Kidney tubule cell (primary cell): Measurements from ENCODE around the gene NAA50.

Experiments
- DNase-seq: peaks from one replicate; pipeline ENCODE4 v3.0.0-alpha.2; 2018; ENCODE audit warnings: low spot score

Gene NAA50

DNA sequence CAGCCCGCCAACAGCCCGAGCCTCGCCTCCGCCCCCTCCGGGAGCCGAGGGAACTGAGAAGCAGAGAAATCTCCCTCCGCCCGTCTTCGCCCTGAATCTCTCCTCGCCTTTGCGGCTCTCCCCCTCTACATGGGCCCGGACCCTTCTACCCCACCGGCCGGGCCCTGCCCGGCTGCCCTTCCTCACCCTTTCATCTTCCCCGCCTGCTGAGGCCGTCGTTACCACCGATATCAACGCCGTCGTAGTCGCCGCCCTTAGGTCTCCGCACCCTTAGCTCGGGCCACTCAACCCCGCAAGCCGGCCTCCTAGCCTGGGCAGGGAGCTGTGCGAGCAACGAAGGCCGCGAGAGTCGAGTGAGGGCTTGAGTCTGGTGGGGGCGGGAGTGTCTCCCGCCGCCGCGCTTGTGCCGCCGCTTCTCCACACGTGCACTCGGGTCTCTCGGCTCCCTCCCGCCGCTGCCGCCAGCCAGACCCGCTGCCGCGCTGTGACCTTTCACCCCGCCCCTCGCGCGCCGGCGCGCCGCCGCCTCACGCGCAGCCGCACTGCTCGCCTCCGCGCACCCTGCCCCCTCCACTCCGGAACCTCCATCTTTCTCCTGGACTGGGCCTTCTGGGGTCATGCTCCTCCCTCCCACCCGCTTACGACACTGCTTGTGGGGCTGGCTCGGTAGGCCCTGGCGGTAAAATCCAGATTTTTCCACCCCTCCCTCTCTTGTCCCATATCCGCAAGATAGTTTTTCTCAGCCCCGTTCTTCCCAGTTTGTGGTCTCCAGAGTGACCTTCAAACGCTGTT, at the start of gene NAA50:
NAA50 (minus strand) TSS at position 494 of the 792 bp plus-strand sequence; CDS start at position 194, 300 bp downstream.
- DNase-seq, result peak; percentile 92

DNA sequence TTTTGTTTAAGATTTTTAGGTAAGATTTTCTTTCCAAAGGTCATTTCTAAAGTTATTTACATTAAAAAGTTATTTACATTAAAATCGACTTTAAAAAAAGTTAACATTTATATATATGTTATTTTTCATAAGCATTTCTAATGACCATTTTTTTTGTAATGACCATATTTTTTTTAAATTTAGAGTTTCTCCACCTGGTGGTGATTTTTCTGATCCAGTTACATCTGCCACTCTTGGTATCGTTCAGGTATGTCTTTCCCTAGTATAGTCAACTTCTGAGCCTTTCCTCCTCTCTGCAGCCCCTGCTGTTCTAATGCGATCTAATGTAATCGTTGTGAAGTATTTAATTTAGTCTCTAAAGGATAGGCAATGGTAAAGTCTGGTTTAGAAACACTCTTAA, 49.6 kb upstream of the NAA50 start:
- DNase-seq, result no peak

DNA sequence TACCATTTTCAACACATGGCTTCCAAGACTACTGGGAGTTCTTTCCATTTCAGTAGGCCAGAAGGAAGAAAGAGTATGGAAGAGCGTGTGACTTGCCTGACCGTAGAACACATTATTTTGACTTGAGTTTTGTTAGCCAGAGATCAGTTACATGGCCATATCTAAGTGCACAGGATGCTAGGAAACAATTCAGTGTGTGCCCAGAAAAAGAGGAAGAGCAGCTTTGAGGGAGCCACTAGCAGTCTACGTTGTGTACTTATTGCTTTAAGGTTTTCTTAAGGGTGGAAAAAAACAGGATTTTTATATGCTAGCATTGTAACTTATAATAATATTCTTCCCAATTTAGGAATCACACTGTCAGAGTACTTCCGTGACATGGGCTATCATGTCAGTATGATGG, 48.5 kb upstream of the NAA50 start:
- no peak for DNase-seq

DNA sequence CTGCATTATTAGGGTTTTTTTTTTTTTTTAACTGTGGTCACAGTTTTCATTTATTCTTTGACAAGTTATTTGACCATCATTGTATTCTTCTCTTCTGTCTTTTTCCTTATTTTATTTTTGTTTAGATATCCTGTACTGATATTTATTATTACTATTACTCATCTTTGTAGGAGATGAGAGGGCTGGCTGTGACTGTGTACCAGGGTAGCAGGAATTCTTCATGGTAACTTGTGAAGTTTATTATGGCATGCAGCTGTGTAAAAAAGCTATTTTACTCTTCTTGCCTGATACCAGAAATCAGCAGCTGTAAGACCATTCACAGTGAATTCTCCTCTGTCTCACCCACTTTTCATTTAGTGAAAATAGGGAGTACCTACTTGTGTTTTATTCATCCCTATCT, 45.3 kb upstream of the NAA50 start:
- DNase-seq, result no peak

DNA sequence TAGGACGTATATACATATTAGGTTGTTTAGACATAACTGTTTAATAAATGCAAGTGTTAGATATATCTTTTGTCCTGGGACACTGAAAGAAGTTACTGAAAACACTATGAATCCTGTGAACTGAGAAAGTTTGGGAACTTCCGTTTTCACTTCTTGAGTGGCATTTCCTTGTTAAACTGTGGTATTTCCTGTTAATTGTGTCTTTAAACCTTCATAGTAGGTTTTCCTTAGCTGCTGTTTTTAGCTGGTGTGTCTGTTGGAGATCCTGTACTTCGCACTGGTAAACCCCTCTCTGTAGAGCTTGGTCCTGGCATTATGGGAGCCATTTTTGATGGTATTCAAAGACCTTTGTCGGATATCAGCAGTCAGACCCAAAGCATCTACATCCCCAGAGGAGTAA, 37.9 kb upstream of the NAA50 start:
- no peak for DNase-seq

DNA sequence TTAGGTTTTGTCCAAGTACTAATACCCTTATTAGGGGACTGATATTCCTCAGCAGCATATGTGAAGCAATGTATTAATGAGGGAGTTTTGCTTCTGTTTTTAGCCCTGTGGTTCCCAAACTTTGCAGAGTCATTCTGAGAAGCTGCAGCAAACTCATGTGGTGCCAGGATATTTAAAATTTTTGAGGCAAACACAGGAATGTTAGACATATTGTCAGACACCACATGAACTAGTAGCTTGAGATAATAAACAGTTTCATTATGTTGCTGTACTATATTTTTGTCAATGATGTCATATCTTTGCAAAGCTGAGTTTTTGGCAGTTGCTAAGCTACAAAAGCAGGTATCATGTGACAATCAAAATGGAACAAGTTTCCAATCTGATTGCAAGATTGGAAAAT, 37.4 kb upstream of the NAA50 start:
- DNase-seq, result peak; percentile 76

DNA sequence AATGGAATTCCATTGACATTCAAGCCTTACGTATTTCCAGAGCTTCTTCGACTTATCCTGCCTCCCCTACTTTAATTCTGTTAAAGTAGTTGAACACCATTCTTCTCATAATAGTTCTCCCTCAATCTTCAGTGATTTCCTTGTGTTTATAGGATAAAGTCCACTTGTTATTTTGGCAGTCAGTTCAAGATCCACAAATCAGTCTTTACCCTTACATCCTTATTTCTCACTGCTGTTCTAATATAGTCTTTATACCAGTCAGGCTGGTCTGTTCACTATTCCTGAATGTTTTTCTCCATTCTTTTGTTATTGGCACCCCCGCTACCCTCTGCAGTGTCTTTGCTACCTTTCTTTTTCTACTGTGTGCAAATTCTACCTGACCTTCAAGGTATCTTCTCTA, 30.5 kb upstream of the NAA50 start:
- no peak for DNase-seq

DNA sequence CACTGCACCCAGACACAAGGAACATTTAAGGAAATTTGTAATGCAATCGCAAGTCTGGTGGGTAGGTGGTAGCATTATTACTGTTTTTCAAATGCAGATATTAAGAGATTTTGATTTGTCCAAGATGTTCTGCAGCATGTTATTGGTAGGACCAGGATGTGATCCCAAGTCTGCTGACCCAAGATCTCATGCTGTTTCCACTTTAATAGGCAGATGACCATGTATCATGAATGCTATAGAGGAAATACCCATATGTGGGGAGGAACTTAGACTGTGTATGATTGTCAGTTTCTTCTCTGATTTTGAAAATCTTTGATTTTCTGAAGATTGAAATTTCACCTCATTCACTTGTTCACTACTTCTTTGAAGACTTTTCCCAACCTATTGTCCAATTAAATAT, 29.5 kb upstream of the NAA50 start:
- DNase-seq, result no peak

DNA sequence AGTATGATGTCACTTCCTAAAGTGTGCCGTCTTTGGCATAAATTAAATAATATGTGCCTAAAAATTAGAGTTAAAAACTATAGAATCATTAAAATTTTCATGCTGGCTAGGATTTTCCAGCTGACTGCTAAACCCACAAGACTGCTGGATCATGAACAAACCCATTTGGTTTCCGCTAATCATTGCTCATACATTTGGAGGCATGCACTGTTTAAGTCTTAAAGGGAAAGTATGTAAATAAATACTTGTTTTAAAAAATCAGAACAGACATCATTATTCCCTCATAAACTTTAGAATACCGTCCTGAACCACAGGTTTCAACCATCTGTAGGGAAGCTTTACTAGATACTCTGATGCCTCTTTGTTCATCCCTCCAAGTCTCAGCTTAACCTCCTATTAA, 27.3 kb upstream of the NAA50 start:
- peak; percentile 50 for DNase-seq

DNA sequence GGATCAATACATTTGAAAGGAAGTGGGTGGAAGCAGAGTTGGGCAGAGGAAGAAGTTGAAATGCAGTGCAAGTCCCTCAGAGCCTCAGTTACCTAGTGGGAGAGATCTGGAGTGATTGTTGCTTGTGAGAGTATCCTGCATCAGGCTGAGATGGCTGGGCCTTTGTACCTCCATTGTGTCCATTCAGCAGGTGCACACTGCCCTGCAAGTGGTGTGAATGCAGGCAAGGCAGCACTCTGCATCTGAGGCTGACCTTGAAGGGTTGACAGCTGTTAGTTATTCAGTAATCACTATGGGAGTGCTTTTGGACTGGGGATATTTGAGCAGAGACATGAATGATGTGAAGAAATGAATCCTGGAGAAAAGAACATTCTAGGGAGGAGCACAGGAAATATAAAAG, 25.9 kb upstream of the NAA50 start:
- no peak for DNase-seq

DNA sequence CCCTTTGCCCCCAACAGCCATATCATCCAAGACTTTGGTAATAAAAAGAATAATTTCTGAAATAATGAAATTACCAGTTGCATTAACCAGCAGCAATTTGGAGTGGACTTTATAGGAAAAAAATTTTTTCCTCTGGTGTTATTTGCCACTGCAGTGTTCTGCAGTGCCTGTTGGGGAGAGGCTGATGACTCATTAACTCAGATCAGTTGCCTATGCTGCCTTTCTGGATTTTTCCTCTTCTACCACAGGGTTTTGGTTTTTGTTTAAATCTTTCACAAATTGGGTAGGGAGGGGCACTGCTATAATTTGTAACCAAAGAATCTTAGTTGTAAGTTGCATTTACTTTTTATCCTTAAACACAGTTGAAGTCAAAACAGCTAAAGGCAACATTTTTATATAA, 23.5 kb upstream of the NAA50 start:
- DNase-seq, result peak; percentile 30

DNA sequence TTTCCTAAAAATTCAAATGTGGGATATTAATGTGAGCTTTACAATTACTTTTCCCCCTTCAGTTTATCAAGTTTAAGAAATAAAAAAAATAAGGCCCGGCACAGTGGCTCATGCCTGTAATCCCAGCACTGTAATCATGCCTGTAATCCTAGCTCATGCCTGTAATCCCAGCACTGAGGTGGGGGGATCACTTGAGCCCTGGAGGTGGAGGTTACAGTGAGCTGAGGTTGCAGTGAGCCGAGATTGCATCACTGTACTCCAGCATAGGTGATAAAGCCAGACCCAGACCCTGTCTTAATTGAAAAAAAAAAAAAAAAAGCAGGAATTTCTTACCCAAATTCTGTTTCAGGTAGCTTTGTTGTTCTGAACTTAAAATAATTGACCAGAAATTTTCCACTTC, 18.6 kb upstream of the NAA50 start:
- no peak for DNase-seq

DNA sequence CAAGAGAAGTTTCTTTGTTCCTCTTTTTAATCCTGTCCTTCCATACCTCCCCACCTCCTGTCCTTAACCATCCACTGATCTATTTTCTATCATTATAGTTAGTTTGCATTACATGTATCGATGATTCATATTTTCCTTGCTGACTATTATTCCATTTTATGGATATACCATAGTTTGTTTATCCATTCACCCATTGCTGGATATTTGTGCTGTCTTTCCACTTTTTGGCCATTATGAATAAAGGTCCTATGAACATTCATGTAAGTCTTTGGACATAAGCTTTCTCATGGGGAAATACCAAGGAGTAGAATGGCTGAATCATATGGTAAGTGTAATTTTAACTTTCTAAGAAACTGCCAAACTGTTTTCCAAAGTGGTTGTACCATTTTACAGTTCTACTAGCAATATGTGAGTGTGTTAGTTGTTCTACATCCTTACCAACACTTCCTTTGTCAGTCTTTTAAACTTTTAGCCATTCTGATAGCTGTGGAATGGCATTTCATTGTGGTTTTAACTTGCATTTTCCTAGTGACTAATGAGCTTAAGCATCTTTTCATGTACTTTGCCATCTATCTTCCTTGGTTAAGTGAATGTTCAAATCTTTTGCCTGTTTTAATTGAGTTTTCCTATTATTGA, 12.5 kb upstream of the NAA50 start:
- DNase-seq, result peak; percentile 88

DNA sequence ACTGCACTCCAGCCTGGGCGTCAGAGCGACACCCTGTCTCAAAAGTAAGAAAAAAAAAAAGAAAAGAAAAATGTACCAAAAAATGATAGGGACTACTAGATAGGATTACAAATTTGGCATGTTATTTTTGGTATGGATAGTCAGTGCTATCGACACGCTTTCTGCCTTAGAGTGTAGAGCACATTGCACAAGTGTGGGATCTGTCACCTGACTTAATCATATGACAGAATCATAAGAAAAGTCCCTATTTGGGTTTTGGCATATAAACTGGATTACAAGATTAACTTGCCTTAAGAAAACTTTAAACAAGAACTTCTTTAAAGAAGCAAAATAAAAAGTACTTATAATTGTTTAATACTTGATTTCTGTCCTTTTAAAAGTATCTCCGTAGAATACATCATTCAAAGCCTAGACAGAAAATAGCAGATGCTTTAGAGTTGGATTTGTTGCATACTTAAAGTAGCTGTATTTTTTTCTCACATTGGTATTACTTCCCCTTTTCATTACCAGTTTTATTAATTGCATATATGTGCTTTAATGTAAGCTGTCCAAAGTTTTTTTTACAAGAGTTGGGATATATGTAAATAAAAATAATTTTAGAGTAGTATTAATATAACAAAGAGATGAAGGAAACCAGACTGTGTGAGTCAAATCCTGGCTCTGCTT, 8.6 kb upstream of the NAA50 start:
- no peak for DNase-seq

DNA sequence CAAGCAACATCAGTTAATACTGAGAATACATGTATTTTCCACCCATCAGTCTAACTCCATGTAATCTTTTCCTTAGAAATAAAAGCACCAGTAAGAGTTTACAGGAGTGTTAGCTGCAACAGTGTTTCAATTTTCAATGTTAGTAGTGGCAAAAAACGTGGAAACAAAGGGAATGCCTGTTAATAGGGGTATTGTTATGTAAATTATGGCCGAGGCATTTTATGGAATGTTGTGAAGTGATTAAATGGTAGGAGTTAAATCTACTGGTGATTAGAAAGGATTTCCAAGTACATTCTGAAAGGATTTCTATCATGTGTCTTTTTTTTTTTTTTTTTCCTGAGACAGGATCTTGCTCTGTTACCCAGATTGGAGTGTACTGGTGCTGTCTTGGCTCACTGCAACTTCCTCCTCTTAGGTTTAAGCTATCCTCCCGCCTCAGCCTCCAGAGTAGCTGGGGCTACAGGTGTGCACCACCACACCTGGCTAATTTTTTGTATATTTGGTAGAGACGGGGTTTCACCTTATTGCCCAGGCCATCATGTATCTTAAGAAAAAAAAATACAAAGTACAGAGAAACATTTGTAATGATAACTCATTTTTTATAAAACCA, 7.4 kb upstream of the NAA50 start:
- no peak for DNase-seq

DNA sequence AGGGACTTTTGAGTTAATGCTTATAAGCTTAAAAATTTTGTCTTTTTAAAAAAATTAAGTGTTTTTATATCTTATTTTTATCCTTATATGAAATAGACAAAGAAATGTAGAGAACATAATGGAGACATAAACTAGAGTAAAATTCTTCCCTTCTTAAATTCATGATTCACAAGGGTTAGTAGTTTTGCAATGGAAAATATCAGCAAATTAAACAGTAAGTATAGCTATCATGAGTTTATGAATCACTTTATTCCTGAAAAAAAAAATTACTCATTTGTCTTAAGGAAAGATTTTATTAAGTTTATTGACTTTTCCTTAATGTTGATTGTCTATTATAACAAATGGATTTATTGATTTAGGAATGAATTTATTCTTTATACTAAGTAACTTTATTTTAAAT, 5.1 kb upstream of the NAA50 start:
- DNase-seq, result no peak

DNA sequence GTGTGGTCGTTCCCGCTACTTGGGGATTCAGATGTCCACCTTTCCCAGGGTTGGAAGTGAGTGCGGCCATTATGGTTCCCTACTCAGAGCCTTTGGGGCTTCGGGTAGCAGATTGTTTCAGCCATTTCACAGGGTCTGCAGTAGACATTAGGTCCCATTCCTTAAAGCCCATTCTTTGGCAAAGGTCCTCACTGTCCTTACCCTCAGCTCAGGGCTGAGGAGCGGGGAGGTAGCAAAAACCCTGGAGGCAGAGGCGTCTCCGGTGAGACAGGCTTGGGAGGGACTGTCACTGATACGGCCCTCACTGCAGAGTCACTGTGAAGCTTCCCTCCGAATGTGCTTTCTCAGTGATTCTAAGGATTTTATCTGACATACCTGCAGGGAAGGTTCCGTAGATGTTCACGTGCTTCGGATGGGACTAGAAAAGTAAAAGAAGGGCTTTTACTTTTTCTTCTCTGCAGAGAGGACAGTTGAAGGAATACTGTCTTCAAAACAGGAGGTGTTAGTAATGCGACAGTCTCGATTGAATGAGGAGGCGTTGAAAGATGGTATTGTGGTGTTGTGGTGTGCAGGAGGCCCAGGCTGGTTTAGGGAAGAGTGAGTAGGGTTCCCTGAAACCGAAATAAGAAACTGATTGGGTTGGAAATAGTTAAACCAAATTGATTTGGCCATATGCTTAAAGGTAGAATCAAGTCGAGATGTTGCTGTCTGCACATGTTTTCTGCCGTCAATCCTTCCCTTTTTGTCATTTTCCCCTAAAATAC, 1.4 kb upstream of the NAA50 start:
- peak; percentile 38 for DNase-seq

DNA sequence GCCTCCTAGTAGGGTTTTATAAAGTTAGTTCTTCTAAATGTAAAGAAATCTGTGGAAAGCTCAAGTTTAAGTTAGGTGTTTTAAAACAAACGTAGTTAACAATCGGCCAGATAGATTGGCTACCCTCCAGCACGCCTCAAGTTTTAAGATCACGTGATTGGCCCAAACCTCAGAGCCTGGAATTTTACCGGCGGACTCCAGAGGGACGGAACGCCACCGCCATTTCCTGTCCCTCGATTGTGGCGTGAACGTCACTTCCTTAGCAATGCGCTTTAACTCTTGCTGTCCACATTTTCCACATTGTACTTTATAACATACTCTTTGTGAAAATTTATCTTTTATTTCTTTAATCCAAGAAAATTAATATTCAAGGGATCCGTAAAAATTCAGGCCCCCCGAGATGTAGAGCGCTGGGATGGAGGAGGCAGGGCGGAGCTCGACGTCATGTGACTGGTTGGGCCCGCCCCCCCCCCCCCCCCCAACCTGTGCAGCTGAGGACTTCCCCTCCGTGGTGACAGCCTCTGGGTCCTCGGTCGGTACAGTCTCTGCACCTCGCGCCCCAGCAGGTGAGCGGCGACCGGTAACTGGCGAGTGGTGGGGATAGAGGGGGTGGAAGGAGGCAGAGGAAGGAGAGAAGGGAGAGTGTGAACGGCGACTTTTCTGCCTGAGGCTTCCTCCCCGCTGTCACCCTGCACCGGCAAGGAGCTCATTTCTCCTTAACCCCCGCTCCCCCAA, 666 bp upstream of the NAA50 start, which contains the start of gene ATP6V1A:
ATP6V1A (plus strand) TSS at position 488 of the 735 bp plus-strand sequence. CDS start 31,719 bp downstream, outside the sequence.
- DNase-seq, result peak; percentile 94

DNA sequence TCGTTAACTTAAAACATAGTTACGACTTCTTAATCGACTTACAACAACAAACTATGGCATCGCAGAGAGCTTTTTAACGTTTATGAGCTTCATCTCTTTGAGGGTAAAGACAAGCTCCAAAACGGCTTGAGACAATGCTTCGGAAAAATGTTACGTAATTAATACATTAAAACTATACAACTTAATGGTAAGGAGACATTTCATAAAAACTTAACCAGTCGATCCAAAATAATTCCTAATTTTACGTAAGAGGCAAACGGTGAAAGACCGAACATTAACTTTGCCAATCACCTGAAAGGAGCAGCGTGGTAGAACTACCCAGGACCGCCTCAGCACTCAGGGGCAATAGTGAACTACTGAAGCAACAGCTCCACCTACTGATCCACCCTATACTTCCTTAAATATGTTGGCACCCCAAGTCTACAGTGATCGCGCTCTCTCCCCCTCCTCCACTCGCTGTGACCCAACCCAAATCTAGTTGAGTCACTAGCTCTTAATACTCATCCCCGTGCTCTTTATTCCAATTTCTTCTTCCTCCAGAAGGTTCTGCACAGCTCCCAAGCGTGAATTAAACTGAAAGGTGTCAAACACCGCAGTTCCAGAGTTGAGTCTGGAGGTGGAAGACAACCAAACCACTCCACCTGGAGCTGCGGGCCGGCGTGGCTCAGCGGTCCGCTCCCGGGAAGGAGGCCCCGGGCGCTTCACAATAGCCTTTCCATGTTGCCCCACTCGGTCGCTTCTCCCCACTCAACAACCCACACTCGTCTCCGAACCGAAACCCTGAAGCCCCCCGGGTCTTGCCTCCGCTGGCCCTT, 901 bp downstream of the NAA50 start:
- DNase-seq, result peak; percentile 90

DNA sequence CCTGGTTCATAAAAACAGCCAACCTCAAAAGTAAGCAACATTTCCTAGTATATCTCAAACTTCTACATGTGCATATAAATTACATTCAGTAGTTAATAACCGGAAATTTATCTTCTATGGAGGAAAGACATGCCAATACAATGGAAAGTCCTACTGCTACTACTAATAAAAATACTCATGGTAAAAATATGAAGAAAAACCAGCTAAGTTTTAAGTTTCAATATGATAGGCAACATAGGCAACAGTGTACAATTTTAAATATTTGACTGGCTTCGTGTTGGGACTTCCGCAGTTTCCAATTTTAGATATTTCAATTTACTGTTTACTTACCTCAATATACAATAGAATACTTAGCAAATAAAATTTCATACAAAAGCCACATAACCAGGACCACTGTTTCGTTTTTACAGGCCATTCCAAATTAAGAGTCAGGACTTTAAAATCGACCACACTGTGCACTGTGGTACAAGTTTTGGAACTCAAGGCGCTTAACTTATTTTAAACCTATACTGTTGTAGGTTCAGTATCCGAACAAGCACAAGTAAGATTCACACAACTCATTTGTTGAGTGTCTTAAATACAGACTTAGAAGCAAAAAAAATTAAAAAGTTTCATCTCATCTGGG, 2.9 kb downstream of the NAA50 start:
- DNase-seq, result no peak
